ENCODE results near the gene C1orf115.

GRCh38 chr1:220694866-220695382, 4.8 kb downstream of the C1orf115 start:
- TF ChIP-seq CTCF (IDR thresholded peaks at IDR 0.05) (no peak), POLR2A (IDR thresholded peaks at IDR 0.05) (no peak), POLR2AphosphoS5 (IDR thresholded peaks at IDR 0.05) (no peak), EP300 (IDR thresholded peaks at IDR 0.05) (no peak)
